GM10847 (cell line): ENCODE measurements around the gene CPN2.

Experiments
- POLR2A ChIP-seq: IDR thresholded peaks from 2 replicates; pipeline ENCODE4 v1.6.1; 2011; ENCODE audit not compliant: insufficient read length; ENCODE audit errors: extremely low read depth

Gene CPN2

GRCh38 chr3:194384569-194385001, 33.5 kb upstream of the CPN2 start:
- TF ChIP-seq POLR2A: no peak

DNA sequence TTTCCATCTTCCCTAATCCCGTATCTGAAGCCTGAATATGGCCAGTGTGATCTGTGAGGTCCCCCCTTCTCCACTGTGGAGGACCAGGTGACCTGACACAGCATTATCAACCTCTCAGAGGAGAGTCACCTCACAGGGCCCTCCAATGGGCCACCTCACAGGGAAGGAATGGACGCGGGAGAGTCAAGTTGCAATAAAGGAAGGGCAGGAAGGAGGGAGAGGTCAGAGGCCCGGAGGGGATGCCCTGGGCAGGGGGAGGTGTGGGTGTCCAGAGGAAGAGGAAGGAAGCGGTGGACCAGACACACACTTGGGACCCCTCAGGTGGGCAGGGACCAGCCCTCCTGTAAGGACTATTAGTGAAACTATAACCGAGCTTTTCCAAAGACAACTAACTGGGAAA, 33.0 kb upstream of the CPN2 start:
- no peak for TF ChIP-seq POLR2A

GRCh38 chr3:194383276-194383940, 32.3 kb upstream of the CPN2 start:
- TF ChIP-seq POLR2A: no peak

DNA sequence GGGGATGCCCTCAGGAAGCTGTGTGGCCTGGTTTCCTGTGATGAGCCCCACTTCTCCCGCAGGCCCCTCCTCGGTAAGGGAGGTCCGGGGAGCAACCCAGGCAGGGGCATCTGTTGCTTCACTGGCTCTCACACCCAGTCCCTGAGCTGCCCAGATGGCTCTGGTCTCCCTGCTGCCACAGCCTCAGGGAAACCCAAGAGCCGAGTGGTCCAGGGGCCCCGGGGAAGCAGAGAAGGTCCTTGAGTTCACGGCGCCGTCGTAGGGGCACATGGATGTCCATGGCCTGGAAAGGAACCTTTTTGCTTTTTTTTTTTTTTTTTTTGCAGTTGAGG, 31.7 kb upstream of the CPN2 start:
- no peak for TF ChIP-seq POLR2A

- TF ChIP-seq POLR2A: no peak
These were observed 31.2 kb upstream of the CPN2 start for GRCh38 chr3:194382196-194382891.

DNA sequence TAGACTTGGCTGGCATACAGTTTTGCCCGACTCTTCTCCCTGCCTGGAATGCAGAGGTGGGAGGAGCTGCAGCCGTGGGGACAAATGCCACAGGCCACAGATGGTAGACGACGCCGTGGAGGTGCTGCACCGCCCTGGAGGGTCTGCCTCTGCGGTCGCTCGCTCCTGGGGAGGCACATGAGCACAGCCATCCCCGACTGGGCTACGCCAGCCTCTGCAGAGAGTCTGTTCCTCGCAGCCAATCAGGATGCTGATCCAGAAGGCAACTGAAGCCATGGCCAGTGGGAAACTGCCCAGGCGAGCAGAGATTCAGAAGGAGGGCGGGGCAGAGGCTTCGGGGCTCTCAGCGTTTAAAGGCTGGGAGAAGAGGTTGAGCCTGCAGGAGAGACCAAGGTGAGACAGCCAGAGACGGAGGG, 30.3 kb upstream of the CPN2 start:
- TF ChIP-seq POLR2A: no peak

GRCh38 chr3:194380326-194380725, 29.2 kb upstream of the CPN2 start:
- TF ChIP-seq POLR2A: no peak

DNA sequence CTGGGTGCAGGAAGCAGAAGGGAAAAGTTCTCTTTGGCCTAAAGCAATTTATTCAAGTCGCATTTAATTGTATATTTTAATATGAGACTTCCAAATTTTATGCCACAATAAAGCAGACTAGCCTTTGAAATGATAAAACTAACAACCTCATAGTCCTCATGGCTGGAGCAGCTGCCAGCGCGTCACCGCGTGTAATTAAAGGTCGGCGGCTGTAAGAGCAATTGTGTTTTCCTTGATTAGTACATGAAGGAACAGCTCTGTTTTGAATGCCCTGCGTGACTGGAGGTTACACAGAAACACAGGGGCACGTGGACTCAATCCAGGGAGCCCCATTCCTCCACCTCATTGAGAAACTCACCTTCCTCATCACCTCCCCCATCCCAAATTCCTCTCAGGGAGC, 28.5 kb upstream of the CPN2 start:
- no peak for TF ChIP-seq POLR2A

- no peak for TF ChIP-seq POLR2A
These were observed 28.1 kb upstream of the CPN2 start for GRCh38 chr3:194379231-194379630.

GRCh38 chr3:194377708-194378107, 26.6 kb upstream of the CPN2 start:
- TF ChIP-seq POLR2A: no peak

DNA sequence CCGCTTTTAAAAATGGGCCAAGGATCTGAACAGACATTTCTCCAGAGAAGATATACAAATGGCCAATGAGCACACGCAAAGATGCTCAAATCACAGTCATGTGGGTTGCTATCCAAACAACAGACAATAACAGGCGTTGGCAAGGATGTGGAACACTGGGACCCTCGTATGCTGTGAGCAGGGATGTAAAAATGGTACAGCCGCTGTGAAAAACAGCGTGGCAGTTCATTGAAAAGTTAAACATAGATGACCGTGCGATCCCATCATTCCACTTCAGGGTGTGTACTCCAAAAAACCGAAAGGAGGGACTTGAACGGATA, 25.1 kb upstream of the CPN2 start:
- TF ChIP-seq POLR2A: no peak

DNA sequence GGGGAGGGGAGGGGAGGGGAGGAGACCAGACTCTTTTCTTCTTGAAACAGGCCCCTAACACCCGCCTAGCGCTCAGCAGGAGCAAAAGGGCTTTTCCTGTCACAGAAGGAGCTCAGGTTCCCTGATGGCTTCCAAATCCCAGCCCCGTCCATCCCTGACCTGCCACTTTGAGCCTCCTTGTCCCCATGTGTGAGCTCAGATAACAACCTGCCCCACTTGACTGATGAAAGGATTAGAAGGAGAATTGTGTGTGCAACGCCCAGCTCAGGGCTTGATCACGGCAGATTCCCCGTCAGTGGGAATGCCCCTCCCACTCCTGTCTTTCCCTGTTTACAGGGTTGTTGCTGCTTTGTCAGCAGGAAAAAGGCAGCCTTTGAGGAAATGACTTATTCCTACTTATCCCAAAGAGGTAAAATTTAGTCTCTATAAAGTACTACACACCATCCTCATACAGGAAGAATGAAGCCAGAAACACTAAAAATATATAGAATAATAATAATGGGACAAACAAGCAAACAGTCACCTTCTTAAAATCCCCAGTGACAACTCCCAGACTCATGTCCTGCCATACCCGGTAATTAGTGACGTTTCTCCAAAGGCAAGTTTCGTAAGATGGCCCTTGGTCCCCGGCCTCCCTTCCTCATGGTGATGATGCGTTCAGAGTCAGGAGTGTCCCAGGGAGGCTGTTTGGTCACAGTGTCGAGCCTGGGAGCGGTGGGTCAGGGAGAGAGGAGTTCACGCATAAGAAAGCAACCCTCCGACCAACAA, 24.5 kb upstream of the CPN2 start:
- TF ChIP-seq POLR2A: no peak

GRCh38 chr3:194374935-194375334, 23.8 kb upstream of the CPN2 start:
- no peak for TF ChIP-seq POLR2A

- no peak for TF ChIP-seq POLR2A
These were observed 22.8 kb upstream of the CPN2 start for GRCh38 chr3:194373899-194374298.

DNA sequence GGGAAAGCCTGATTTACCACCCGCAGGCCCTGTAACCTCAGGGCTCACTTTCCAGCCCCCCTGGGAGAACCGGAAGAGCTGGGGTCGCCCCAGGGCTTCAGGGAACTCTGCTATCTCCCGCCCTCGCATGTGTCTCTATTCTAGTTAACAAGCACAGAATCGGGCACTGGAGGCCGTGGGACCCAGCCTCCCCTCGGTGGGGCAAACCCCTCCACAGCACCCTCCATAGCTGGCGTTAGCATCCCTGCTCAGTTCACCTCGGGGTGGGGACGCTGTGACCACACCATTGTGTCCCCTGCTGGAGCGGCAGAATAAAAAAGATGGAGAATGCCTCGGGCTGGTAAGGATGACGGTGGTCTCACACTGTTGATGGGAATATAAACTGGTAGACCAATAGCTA, 21.9 kb upstream of the CPN2 start:
- TF ChIP-seq POLR2A: no peak

DNA sequence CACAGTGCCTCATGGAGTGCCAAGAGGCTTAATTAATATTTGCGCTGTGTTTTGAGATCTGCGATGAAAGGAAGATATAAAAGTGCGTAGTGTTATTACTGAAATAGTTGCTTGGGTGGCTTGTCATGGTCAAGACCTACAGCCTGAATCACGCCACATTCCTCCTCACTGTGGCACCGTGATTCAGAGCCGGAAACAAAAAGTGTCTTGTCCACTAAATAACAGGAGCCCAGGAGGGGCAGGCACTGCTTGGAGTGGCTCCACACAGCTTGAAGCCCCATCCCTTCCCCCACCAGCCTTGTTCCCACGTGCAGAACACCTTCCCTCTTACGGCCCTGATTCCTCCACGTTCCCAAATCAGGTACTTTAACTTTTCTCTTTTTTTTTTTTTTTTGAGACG, 19.6 kb upstream of the CPN2 start:
- no peak for TF ChIP-seq POLR2A

DNA sequence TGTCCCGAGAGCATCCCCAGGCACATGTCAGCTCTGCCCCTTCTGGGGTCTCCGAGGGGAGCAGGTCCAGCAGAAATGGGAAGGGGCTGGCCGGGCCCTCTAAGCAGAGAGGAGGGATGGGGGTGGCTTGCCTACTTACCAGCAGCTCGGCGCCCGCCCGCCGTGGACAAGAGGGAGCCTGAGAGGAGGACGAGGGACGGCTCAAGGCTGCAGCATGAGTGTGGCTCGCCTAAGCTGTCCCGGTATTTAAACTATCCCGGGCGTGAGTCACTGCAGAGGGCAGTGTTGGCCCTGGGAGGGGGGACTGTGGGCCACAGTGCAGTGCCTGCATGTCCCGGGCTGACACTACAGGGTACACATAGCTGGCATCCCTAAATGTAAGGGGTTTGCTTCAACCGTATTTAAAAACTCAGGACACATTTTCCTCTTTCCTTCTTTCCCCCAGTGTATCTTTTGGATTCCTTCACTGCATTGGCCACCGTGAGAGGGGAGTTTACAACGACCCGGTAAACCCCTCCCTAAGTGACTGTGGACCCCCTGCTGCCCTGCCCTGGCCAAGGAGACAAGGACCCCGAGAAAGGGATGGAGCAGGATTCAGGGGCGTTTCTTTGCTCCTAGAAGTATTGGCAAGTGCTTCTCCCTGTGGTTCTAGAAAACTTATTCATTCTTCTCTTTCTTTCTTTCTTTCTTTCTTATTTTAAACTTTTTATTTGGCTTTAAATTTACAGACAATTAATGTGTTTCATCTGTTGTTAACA, 18.6 kb upstream of the CPN2 start, which contains the start of gene LRRC15:
Gene LRRC15, minus strand, starts transcription at position 222 of the 758 bp plus-strand sequence. CDS start 8,700 bp downstream, outside the sequence.
- no peak for TF ChIP-seq POLR2A
